DMS 273 treated with DMSO at 0.1 percent for 48 hours (cell line): ENCODE measurements around the gene AGAP1.

ENCODE experiments used
- DNase-seq: peaks from one replicate; lab custom pipeline; 2025; lab: John Stamatoyannopoulos, UW

The AGAP1 gene

DNA sequence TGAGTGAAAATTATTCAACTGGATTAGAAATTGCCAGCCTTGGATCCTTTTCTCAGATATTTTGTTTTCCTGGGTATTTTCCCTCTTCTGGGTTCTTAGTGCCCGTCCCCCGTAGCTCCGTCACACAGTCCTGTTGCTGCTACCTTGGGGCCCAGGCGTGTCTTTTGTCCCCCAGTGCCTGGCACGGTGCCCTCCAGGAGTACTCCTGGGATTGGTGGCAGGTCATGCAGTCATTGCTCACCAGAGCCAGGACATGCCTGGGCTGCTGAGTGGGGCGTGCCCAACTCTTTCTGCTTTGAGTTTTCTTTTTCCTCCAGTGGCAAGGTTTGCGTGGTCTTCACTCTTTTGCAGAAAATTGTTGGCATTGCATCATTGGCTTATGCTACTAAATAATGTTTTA, 275.2 kb downstream of the AGAP1 start:
- no peak for DNase-seq

DNA sequence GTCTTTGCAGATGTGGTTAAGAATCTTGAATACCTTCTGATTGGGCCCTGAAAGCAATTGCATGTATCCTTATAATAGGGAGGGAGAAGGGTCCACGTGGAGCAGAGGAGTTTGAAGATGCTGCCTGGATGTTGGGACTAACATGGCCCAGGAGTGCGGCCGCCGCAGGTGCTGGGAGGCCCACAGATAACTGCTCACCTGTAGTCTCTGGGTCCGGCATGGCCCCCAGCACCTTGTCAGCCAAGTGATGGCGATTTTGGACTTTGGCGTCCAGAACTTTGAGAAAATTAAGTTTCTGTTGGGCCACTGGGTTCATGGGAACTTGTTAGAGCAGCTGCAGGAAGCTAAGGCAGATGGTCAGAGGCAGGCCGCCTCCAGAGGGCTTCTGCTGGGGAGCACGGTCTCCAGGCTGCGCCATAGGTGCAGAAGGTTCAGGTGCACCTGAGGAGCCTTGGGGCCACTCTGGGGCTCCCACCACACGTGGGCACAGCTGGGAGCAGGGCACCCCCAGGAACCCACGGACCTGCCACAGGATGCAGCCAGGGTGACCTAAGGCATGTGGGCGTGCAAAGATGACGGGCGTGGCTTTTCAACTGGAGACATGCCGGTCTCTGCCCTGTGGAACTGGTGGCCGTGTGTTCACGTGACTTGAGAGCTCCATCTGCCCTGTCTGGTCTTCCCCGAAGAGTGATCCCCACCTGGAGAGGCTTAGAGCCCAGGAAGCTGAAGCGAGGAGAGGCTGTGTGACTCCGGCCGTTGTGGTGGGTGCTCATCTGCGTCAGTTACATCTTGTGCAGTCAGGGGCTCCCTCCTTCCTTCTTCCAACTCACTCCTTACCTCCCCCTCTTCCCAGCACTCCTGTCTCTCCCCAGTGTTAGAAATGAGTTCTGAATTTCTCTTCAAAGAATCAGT, 277.3 kb downstream of the AGAP1 start:
- DNase-seq, result no peak

DNA sequence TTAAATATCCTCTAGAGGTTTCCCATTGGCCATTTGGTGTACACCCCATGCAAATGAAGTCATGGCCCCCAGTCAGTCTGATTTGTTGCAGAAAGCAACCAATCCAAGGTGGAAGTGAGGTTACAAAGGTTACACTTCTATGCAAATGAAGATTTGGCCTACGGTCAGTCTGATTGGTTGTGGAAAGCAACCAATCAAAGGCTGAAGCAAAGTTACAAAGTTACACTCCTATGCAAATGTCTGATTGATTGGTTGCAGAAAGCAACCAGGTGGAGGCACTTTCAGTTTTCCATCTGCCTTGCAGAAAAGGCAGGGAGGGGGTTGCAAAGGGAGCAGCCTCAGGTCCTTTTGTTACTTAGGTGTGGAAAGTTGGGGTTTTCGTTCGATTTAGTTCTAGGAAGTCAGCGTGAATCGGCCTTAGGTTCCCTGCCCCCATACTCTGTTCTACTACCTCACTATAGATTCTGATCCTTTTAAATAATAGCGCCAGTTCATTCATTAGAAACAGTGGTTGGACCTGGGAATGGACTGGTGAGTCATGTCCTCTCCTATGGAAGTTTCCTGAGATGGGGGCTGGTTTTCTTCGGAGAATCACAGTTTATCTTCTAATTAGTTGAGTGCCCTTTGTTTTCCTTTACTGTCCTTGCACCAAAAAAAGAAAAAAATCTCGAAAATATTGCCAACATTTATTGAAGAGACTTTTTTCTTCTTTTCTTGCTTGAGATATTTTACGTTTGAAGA, 279.5 kb downstream of the AGAP1 start:
- no peak for DNase-seq

DNA sequence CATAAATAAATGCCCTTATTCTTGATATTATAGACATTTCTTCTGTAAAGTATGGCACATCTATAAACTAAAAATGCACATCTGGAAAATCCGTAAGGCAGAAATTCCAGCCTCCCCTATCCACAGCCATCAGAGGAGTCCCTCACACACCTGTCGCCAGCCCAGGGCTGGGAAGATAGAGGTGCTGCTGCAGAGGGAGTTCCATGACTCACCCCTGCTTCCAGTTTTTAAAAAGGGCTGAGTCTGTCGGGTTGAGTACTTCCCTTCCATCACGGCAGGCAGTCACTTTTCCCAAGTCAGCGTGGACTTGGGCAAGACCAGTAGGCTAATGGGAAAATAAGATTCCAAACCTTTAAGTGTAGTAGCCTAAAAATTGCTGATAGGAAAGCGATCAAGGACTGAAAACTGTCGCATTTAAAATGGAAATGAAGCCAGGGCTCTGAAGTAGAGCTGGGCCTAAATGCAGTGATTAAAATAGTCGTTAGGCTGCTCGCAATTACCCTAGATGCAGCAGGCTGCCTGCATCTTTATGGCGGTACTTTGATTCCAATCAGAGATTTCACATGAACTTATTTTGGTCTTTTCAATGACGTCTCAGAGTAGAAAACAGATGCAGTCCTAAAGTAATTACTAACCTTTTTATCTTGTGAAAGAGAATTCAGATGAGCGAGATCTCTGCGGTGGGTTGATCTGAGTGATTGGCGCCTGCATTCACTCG, 280.5 kb downstream of the AGAP1 start:
- no peak for DNase-seq

DNA sequence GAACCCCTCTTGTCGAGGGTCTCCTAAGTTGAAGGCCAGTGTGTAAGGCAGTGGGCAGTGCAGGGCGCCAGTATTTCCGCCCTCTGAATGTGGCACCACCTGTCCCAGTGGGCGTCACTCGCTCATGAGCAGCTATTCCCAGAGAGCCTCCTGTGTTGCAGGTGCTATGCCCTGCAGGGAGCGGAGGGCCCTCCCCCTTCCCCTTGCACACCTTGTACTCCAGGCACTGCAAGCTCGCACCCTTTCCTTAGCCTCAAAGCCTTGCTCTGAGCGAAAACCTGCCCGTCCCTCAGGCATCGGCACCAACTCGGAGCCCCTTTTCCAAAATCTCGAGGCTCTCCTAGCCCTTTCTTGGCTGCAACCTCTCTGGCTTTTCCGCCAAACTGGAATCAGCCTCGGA, 282.7 kb downstream of the AGAP1 start:
- no peak for DNase-seq

DNA sequence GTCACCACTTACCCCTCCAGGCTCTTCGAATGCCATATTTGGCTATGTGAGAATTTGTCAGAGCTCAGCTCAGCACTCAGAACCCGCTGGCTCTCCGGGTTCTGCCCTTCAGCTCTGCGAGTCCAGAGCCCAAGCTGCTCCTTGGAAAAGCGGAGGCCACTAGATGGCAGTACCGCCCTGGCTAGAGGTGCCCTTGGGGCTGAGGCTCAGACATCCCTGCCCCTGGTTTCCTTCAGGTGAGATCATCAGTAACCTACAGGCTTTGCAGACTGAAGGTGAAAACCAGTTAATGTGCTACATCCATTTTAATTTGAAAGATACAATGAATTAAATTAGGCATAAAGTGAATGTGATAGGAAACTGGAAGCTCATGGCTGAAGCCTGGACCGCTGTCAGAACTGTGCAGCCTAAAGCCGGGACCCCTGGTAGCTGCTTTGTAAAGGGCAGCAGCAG, 285.6 kb downstream of the AGAP1 start:
- no peak for DNase-seq

DNA sequence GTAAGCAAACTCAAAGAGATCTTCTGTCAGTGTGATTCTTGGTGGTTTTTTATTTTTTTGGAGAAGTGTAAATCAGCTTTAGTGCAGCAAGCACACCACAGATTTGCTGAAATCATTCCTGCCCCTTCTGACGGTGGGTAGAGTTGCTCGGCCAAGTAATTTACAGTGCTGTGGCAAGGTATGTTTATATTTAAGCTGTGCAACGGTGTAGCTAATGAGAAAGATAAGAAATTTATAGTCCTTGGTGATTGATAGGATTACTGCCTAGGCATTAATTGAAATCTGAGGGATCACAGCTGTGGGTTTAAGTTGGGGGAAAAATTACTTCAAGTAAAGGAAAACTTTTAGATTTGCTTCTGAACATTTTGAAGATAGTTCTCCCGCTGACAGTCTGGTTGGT, 286.6 kb downstream of the AGAP1 start:
- no peak for DNase-seq

DNA sequence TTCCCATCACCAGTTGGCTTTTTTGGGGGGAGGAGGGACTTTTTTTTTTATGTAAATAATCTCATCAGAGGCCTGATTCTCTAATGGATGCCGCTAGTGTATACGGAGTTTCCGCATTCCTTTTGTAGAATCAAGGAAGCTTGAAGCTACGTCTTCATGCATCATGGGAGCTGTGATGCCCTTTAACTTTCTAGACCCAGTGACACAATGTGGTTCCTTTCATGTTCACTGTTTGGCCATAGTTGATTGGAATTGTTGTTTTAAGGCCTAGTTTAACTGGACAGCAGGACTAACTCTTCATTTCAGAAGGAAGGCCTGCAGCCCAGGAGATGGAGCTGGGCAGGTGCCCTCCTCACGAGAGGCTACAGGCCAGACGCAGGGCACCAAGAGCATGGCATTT, 287.9 kb downstream of the AGAP1 start:
- DNase-seq, result no peak

DNA sequence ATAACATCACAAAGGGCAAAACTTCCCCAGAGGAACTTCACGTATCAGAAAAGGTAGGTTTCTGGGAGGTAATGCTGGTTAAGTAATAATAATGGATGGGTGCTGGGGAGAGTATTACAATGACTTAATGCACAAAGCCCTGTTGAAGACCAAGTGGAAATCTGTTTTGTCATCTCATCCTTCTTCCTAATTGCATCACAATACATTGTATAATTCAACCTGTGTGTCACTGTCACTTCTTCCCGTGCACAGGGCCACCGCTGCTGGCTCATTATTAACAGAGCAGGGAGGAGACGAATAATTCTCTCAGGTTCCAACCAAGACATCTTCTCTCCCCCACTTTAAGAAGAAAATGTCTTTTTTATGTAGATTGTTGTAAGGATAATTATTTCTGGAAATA, 290.9 kb downstream of the AGAP1 start:
- DNase-seq, result no peak

DNA sequence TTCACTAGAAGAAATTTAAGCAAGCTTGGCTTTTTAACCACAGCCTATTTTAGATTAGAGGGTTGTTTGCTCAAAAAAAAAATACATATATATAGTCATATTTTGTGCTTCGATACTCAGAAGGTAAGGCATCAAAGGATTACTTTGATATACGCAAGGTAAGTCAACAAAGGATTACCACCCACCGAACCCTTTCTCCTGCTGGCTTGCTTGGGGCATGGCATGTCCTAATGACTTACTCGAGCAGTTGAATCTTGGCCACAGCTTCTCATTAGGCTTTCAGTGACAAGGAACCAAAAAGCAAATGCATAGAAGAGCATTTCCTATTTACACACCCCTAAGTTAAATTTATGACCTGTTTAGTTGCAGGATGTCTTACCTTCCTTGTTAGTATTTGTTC, 295.7 kb downstream of the AGAP1 start:
- DNase-seq, result no peak

DNA sequence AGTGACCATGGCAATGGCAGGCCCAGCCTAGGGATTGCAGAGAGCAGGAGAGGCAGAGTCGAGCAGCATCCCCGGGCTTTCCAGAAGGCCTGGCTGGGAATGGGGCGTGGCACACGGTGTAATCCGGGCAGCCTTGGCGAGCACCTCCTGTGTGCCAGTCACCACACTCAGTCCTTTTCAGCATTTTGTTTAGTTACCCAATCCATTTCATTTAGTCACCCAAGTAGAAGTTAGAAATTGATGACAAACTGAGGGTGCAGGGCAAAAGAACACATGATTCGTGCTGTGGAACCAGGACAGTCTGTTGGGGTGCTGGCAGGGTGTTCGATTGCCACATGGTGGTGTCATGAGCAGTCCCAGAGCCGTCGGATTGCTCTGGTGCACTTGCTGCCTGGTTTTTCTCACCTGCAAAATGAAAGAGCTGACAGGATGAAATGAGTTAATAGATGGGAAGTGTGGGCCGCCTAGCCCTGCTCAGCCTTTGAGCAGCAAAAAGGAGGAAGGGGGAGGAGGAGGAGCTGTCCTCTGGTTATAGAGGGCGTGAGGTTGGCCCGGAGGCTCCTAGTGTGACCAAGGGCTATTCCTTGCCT, 299.4 kb downstream of the AGAP1 start:
- no peak for DNase-seq

DNA sequence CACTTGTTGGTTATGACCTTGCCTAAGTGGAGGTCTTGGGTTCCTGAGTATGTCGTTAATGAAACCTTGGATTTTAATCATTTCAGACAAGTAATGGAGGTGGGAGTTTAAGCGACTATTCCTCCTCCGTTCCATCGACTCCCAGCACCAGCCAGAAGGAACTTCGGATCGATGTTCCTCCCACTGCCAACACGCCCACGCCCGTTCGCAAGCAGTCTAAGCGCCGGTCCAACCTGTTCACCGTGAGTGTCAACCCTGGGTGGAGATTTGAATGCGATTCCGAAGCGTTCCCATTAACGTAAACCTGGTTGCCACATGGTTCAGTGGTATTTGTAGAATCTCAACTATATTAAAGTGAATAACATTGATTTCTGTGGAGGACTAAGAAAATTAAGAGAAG, 305.4 kb downstream of the AGAP1 start:
- no peak for DNase-seq

DNA sequence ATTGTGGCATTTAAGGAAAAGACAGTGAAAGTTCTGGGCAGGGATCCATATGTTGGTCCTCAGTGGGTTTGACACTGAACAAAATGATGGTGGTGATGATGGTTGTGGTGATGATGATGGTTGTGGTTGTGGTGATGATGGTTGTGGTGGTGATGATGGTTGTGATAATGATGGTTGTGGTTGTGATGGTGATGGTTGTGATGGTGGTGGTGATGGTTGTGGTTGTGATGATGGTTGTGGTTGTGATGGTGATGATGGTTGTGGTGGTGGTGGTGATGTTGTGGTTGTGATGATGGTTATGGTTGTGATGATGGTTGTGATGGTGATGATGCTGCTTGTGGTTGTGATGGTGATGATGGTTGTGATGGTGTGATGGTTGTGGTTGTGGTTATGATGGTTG, 308.7 kb downstream of the AGAP1 start:
- no peak for DNase-seq

DNA sequence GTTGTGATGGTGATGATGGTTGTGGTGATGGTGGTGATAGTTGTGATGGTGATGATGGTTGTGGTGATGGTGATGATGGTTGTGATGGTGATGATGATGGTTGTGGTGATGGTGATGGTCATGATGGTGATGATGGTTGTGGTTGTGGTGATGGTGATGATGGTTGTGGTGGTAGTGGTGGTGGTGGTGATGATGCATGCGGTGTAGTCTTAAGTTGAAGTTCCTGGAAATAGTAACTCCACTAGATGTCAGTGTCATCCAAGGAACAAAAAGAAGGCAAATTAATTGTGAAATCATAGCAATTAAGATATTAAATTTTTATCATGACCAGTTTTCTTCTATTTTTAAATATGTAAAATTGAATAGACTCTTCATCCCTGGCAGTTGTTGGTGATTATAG, 309.2 kb downstream of the AGAP1 start:
- DNase-seq, result no peak

DNA sequence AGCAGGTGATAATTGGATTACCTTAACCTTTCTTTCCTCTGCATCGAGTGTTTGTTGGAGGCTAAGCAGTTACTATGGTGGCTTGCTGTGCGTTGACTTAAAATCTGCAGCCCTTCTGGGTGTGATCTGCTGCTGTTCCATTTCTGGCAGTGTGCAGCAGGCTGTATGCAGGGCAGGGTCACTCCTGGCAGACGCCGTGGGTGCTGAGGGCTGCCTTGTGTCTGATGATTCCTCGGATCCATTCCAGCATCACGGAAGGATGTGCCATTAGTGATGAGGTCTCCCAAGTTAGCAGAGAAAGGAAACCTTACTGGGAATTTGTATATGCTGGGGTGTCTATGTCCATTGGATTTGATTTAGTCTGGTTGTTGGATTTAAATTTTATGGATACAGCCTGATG, 310.8 kb downstream of the AGAP1 start:
- no peak for DNase-seq

DNA sequence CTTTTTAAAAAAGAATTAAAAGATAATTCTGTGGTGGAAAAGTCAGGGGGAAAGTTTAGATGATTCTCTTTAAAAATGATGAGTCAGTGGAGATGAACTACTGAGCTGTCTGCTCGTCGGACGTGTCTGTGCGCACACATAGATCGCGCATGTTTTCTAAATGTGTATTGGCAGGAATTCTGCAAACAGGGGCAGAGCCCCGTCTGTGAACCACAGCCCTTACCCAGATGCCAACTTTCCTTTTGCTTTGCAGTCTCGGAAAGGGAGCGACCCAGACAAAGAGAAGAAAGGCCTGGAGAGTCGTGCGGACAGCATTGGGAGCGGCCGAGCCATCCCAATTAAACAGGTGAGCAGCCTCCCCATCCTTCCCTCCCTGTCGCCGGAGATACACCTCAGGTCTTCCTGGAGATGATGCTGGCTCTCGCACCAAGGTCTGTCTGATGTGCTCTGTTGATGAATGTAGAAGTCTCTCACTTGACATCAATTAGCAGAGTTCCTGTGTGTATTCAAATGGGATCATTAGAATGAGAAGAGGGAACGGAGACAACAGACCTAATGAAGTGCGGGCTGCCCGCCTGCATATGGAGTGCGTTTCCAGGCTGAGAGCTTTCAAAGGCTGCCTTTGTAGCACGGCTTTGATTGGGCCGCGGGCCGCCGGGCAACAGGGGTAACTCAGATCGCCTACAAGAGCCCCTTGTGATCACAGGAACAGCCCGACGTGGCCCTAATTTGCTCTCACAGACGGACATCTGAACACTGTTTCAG, 313.3 kb downstream of the AGAP1 start:
- no peak for DNase-seq

DNA sequence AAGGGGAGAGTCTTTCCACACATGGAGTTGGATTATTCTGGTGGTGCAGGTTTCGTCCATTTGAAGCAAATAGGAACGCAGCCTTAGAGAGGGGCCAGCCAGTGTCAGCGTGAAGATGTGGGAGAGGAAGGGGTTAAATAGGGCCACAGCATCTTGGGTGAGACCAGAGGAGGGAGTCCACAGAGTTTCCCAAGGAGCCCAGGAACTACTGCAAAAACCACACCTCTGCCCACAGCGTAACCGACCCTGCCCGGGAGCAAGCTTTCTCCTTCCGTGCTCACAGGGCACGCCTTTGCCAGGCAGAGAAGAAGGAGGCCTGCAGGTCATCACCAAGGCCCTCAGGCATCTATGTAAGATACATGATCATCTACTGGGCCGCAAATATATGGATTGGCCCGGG, 314.5 kb downstream of the AGAP1 start:
- DNase-seq, result no peak

DNA sequence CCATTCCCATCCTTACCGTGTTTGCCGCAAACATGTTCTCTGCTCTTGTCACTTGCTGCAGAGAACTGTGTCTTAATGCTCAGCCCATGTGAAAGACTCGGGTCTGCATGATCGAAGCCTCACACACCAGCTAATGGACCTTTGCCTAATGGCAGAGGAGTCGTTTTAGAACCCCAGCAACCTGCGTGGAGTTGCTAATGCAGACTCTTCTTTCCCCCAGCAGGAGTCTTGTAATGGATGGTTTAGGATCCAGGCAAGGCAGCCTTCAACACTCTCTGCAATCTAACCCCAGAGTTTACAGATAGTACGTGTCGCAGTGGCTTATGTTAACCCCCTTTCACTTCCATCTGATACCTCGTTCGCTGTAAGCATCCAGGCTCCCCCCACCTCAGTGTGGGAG, 316.4 kb downstream of the AGAP1 start:
- no peak for DNase-seq

DNA sequence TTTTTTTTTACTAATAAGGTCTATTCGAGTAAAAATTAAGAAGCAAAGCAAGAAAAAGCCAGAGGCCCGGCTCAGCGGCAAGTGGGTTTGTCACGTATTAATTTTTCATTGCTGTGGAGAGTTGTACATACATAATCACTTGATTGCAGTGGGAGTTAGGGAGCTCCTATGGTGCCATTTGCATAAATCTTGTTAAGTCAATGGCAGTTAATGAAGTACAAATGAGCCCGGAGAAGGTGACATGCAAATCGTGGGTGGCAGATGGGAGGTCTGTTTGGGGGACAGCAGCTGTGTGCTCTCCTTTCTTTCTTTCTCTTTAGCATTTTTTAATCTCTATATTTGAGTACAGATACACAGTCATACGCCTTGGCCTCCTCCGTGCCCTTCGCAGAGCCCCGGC, 317.0 kb downstream of the AGAP1 start:
- no peak for DNase-seq

DNA sequence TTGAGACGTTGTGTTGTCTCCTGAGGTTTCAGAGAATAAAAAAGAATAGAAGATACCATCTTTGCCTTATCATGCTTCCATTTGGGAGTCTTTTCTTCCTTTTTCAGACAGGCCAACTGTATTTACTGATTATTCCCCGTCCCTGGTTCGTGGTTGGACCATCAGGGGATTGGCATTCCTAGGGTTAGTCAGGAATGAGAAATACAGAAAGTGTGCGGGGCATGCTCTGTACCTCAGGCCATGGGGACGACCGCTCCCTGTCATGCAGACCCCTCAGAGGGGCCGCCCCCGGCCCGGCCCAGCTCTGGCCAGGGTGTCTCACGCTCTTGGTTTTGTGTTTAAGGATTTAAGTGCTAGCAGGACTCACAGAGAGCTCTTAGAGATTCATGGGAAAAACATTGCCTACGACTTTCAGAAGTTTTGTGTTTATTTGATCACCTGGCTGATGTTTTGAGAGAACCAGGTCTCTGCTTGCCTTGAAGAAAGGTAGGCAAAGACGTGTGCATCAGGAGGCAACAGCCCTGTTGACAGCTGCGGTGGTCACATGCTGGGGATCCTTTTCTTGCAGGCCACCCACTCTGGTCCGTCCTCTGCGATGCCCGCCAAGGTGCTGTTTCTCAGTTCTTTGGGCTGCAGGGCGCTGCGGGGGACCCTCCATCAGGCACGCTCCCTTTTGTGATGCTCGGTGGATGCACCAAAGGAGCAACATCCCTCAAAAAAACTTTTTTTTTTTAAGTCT, 317.8 kb downstream of the AGAP1 start:
- DNase-seq, result no peak

DNA sequence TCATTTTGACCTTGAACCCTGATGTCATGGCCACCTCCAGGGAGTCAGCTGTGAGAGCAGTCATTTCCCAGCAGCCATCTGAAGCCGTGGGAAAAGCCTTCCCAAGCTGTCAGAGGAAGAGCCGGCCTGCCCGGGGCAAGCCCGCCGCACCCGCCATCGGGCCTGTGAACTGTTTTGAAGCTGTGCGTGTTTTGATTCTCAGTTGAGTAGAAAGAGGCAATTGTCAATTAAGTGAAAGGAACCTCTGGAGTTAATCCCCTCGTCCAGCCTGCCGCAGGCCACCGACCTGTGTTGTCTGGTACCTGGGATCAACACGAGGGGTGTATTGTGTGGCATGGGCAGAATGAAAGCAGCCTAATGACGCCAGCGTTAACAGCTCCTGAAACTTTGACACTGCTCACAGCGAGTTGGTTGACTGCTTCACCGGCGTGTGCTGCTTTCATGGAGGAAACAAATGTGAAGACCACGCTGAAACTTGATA, 318.4 kb downstream of the AGAP1 start:
- DNase-seq, result no peak
